Effector CD4-positive, alpha-beta T cell (primary cell): Measurements from ENCODE around the gene SPANXC. TPM values are rescaled to one million over a fixed set of nuclear protein-coding genes. Genes with fewer than 3 reads are reported as not detected.
"Not testable (repeated sequence)": the region's sequence is repeated elsewhere in the genome, so short reads cannot be mapped to it uniquely, and the experiment has no call there.

Source experiments
- DNase-seq: peaks from one replicate; pipeline ENCODE4 v3.0.0-alpha.2; 2020
- total RNA-seq: gene quantifications from one replicate; lab custom pipeline; 2026; lab: John Stamatoyannopoulos, UW

Gene SPANXC
- not detected for total RNA-seq

- not testable (repeated sequence) for DNase-seq
Observed at GRCh38 chrX:141242417-141242816, at the start of gene SPANXC. Gene SPANXC (minus strand): TSS chrX:141242517. CDS start chrX:141242457, 60 bp downstream.

DNA sequence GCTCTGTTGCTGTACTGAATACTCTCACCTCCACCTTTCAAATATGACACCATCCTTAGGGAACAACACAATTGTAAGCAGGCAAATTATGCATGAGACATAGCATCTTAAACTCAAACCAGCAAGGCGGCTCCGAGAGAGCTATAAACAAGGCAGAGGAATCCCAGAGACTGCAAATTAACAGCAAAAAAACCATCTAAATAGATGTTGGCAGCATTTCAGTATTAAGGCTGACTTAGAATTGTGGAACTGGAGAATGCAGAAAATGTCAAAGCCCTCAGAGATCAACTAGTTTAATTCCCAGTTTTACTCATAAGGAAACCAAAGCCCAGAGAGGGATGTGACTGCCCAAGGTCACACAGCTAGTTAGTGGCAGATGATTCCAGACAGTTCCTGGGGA lies 37.2 kb upstream of the SPANXC start:
- no peak for DNase-seq

DNA sequence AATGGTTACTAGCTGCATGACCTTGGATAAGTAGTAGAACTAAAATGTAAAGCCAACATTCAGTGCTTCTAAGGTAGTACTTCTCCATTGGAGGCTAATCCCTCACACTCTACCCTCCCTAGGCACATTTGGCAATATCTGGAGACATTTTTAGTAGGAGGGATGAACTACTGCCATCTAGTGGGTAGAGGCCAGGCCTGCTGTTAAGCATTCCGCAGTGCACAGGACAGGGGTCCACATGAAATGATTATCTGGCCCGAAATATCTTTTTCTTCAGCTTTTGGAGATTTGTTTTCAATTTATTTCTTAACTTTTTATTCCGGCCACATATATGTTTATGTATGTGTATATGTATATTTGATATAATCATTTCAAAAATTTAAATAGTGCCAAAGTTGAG lies 36.0 kb upstream of the SPANXC start:
- no peak for DNase-seq

GRCh38 chrX:141258080-141258479 lies 15.8 kb upstream of the SPANXC start:
- DNase-seq: no peak

- DNase-seq: no peak
Observed at GRCh38 chrX:141221611-141222010, 20.7 kb downstream of the SPANXC start.

DNA sequence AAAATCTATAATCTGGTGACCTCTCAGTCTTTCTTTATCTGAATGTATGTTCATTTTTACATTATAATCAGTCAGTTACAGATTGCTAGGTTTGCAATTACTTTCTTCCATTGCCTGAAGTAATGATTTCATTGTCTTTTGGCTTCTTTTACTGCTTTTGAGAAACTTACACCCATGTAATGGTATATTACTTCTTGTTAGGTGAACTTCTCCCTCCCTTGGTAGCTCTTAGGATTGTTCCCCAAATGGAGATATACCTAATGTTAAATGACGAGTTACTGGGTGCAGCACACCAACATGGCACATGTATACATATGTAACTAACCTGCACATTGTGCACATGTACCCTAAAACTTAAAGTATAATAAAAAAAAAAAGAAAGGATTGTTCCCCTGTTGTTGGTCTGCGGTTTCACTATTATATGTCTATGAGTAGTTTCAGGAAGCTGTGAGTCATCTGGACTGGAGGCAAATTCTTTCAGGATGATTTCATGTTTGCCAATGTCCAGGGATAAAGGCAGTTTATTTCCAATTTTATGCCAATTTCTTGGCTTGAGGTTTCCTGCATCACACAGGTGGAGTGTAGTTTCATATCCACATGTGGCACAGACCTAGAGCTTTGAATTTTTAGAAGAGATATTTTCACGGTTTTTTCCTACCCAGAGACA lies 21.8 kb downstream of the SPANXC start:
- DNase-seq: no peak

DNA sequence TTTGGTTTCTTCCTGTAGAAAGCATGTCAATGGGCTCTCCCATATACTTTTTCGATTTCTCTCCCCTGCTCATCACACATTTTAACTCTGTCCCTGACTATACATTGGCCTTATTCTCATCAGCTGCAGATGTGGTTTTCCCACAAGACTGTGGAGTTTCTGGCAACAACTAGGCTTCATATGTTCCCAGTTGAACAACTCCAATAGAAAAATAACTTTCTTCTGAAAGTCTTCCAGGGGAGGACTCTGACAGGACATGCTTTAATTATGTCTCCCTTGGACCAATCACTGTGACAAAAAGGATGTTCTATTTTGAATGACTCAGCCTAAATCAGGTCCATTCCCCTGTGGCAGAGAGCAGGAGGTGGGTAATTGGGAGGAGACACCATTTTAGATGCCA lies 28.1 kb downstream of the SPANXC start:
- DNase-seq: no peak

GRCh38 chrX:141201962-141202361 lies 40.4 kb downstream of the SPANXC start:
- DNase-seq: no peak
